ENCODE measurements around the gene HOXD9.

HOXD9 gene

DNA sequence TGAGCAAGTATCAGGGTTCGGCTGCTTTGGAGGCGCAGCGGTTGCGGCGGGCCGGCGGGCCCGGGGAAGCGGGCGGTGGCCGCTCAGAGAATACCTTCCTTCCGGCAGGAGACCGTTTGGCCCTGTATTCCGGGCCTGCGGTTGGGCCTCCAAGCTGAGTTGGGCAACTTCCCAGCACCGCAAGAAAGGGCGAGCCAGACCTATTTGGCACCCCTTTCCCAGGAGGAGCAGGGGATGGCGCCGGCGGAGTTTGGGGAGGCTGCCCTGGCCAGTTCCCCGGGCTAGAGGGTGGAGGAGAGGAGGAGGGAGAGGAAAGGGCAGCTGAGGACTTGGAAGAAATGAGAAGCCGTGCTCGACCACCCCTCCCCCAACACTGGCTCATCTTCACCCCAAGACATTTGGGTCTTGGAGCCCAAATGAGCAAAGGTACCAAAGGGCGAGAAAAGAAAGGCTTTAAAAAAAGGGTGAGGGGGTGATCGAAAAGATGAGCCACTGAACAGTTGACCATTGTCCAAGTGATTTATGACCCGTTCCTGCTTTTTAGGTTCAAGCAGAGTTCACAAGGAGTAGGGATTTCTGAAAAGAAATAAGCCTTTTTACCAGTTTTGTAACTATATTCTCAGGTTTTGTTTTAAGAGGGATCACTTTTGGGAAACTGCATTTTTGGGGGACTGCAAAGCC lies 43.0 kb downstream of the HOXD9 start:
- Histone ChIP-seq H3K9me3 (ENCODE audit: low read length) (no peaks in the 10 kb centered on the region), H3K36me3 (ENCODE audit: insufficient read depth, low read length) (no peaks in the 10 kb centered on the region), H3K27ac (ENCODE audit: low read depth, low read length) (no peak overlapping the region), H3K27me3 (ENCODE audit: control insufficient read depth in 1 of 2, insufficient read depth in 2 of 2, low read length in 2 of 2) (peaks cover 0 to 32% of the 10 kb centered on the region in 2 donors), H3K4me3 (ENCODE audit: low read depth in 1 of 2, low read length in 2 of 2) (peak overlapping the region in 1 of 2 donors; percentile 12), H3K9ac (ENCODE audit: low read length) (no peak overlapping the region), H3K4me1 (ENCODE audit: insufficient read depth, low read length) (peaks cover 18% of the 10 kb centered on the region)

DNA sequence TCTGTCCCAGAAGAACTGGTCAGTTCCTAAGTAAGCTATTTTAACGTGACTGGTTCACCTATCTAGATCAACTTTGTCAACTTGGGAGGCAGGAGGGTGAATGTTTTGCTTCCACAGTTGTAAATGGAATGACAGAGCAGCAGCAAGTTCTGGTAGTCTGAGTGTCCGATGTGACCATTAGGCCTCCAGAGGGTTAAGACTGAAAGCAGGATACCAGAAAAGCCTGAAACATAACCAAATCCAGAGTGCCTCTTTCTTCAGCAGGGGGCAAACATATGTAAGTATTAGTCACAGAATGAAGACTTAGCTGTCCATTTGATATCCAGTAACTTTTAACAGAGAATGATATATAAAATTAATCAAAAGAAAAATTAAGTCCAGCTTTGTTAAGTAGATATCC lies 43.8 kb downstream of the HOXD9 start:
- H3K27ac ChIP-seq (ENCODE audit: low read depth, low read length): no peak overlapping the region
- no peaks in the 10 kb centered on the region for H3K36me3 ChIP-seq (ENCODE audit: insufficient read depth, low read length)
- no peaks in the 10 kb centered on the region for H3K9me3 ChIP-seq (ENCODE audit: low read length)
- H3K27me3 ChIP-seq (ENCODE audit: control insufficient read depth in 1 of 2, insufficient read depth in 2 of 2, low read length in 2 of 2): peaks cover 0 to 33% of the 10 kb centered on the region in 2 donors
- H3K4me1 ChIP-seq (ENCODE audit: insufficient read depth, low read length): peaks cover 11% of the 10 kb centered on the region
- no peak overlapping the region for H3K4me3 ChIP-seq (ENCODE audit: low read depth in 1 of 2, low read length in 2 of 2)
- H3K9ac ChIP-seq (ENCODE audit: low read length): no peak overlapping the region

DNA sequence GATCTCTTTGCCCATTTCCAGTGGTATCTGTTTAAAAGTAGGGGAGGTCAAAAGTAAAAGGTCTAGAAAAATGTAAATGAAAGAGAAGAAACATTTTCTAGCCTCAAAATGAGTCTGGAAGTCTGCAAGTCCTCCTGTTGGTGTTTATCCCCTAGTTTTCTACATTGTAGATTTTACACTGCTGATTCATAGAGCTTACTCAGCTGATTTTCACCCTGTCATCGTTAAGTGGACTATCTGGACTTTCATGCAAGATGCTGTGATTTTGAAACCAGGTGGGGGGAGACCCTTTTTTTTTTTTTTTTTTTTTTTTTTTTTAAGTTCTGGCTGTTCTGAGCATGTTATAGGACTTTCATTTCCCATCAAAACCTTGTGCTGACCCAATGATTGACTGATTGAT lies 44.9 kb downstream of the HOXD9 start:
- peaks cover 0 to 38% of the 10 kb centered on the region in 2 donors for H3K27me3 ChIP-seq (ENCODE audit: control insufficient read depth in 1 of 2, insufficient read depth in 2 of 2, low read length in 2 of 2)

DNA sequence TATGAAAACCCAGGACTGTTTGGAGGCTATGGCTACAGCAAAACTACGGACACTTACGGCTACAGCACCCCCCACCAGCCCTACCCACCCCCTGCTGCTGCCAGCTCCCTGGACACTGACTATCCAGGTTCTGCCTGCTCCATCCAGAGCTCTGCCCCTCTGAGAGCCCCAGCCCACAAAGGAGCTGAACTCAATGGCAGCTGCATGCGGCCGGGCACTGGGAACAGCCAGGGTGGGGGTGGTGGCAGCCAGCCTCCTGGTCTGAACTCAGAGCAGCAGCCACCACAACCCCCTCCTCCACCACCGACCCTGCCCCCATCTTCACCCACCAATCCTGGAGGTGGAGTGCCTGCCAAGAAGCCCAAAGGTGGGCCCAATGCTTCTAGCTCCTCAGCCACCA lies 46.7 kb downstream of the HOXD9 start:
- no peak overlapping the region for H3K27ac ChIP-seq (ENCODE audit: low read depth, low read length)

More for the DNA sequence above, 44.9 kb downstream of the HOXD9 start:
- Histone ChIP-seq H3K9ac (ENCODE audit: low read length) (no peak overlapping the region), H3K9me3 (ENCODE audit: low read length) (no peaks in the 10 kb centered on the region), H3K27ac (ENCODE audit: low read depth, low read length) (no peak overlapping the region), H3K4me1 (ENCODE audit: insufficient read depth, low read length) (peaks cover 6% of the 10 kb centered on the region), H3K36me3 (ENCODE audit: insufficient read depth, low read length) (no peaks in the 10 kb centered on the region), H3K4me3 (ENCODE audit: low read depth in 1 of 2, low read length in 2 of 2) (no peak overlapping the region)

DNA sequence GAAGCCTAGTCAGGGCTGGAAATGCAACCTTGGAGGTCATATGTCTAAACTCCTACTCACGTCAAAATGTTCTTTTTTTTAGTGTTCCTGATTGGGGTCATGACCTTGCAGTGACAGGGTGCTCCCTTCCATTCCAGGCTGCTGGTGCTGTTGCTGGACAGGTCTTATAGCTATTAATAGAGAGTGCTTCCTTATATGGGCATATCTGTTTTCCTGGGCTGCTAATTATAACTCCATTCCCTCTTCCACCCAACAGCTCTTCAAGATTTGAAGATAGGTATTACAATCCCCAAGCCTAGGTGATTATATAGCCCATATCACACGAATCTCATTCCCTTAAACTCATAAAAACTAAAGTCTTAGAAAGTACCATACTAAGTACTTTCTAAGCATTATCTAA lies 47.2 kb downstream of the HOXD9 start:
- Histone ChIP-seq H3K9ac (ENCODE audit: low read length) (no peak overlapping the region), H3K27me3 (ENCODE audit: control insufficient read depth in 1 of 2, insufficient read depth in 2 of 2, low read length in 2 of 2) (peaks cover 0 to 32% of the 10 kb centered on the region in 2 donors), H3K27ac (ENCODE audit: low read depth, low read length) (no peak overlapping the region)

More for the DNA sequence above, 46.7 kb downstream of the HOXD9 start:
- no peaks in the 10 kb centered on the region for H3K36me3 ChIP-seq (ENCODE audit: insufficient read depth, low read length)
- H3K27me3 ChIP-seq (ENCODE audit: control insufficient read depth in 1 of 2, insufficient read depth in 2 of 2, low read length in 2 of 2): peaks cover 0 to 32% of the 10 kb centered on the region in 2 donors
- no peaks in the 10 kb centered on the region for H3K9me3 ChIP-seq (ENCODE audit: low read length)
- H3K9ac ChIP-seq (ENCODE audit: low read length): no peak overlapping the region
- no peak overlapping the region for H3K4me3 ChIP-seq (ENCODE audit: low read depth in 1 of 2, low read length in 2 of 2)
- peaks cover 6% of the 10 kb centered on the region for H3K4me1 ChIP-seq (ENCODE audit: insufficient read depth, low read length)

DNA sequence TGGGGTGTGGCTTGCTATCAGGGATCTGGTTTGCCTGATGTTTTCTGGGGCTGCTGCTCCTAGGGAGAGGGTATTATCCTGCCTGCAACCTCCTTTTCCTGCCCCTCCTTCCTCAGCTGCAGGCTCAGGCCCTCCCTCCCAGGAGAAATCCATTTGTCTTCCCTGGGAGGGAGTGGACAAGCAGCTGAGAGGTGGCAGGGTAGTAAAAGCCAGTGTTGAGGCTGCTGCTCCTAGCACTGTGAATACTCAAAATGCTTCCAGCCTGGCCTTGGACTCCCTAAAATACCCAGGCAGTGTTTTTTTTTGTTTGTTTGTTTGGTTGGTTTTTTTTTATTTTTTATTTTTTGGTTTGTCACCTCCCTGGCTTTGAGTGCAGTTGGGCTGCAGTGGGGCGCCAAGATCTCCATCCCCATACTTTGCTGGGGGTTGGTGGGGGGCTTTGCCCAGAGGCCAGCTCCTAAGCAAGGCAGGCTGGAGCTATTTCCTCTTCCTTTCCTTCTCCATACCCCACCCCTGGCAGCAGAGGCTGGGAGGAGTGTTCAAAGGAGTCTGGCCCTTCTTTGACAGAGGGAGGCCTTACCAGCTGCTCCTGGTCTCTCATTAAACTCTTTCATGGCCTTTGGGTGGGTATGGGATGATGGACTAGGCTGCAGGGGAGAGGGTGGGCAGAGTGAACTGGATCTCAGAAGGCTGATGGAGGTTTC lies 48.2 kb downstream of the HOXD9 start:
- Histone ChIP-seq H3K27ac (ENCODE audit: low read depth, low read length) (no peak overlapping the region), H3K9me3 (ENCODE audit: low read length) (no peaks in the 10 kb centered on the region), H3K4me1 (ENCODE audit: insufficient read depth, low read length) (peaks cover 7% of the 10 kb centered on the region), H3K9ac (ENCODE audit: low read length) (no peak overlapping the region), H3K27me3 (ENCODE audit: control insufficient read depth in 1 of 2, insufficient read depth in 2 of 2, low read length in 2 of 2) (peaks cover 0 to 38% of the 10 kb centered on the region in 2 donors), H3K4me3 (ENCODE audit: low read depth in 1 of 2, low read length in 2 of 2) (no peak overlapping the region), H3K36me3 (ENCODE audit: insufficient read depth, low read length) (no peaks in the 10 kb centered on the region)

More for the DNA sequence above, 47.2 kb downstream of the HOXD9 start:
- peaks cover 3% of the 10 kb centered on the region for H3K4me1 ChIP-seq (ENCODE audit: insufficient read depth, low read length)
- no peak overlapping the region for H3K4me3 ChIP-seq (ENCODE audit: low read depth in 1 of 2, low read length in 2 of 2)
- no peaks in the 10 kb centered on the region for H3K36me3 ChIP-seq (ENCODE audit: insufficient read depth, low read length)
- H3K9me3 ChIP-seq (ENCODE audit: low read length): no peaks in the 10 kb centered on the region

DNA sequence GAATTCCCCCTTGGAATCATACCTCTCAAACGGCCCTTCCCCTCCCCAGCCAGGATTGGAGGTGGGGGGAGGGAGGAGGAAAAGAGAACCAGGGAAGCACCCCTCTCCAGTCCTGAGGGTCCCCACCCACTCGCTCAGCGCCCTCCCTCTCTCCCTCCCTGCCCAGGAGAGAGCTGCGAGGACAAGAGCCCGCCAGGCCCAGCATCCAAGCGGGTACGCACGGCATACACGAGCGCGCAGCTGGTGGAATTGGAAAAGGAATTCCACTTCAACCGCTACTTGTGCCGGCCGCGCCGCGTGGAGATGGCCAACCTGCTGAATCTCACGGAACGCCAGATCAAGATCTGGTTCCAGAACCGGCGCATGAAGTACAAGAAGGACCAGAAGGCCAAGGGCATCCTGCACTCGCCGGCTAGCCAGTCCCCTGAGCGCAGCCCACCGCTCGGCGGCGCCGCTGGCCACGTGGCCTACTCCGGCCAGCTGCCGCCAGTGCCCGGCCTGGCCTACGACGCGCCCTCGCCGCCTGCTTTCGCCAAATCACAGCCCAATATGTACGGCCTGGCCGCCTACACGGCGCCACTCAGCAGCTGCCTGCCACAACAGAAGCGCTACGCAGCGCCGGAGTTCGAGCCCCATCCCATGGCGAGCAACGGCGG lies 49.0 kb downstream of the HOXD9 start:
- Histone ChIP-seq H3K4me1 (ENCODE audit: insufficient read depth, low read length) (peaks cover 7% of the 10 kb centered on the region), H3K9me3 (ENCODE audit: low read length) (no peaks in the 10 kb centered on the region), H3K27me3 (ENCODE audit: control insufficient read depth in 1 of 2, insufficient read depth in 2 of 2, low read length in 2 of 2) (peaks cover 0 to 41% of the 10 kb centered on the region in 2 donors), H3K27ac (ENCODE audit: low read depth, low read length) (no peak overlapping the region), H3K9ac (ENCODE audit: low read length) (no peak overlapping the region), H3K36me3 (ENCODE audit: insufficient read depth, low read length) (no peaks in the 10 kb centered on the region), H3K4me3 (ENCODE audit: low read depth in 1 of 2, low read length in 2 of 2) (no peak overlapping the region)

DNA sequence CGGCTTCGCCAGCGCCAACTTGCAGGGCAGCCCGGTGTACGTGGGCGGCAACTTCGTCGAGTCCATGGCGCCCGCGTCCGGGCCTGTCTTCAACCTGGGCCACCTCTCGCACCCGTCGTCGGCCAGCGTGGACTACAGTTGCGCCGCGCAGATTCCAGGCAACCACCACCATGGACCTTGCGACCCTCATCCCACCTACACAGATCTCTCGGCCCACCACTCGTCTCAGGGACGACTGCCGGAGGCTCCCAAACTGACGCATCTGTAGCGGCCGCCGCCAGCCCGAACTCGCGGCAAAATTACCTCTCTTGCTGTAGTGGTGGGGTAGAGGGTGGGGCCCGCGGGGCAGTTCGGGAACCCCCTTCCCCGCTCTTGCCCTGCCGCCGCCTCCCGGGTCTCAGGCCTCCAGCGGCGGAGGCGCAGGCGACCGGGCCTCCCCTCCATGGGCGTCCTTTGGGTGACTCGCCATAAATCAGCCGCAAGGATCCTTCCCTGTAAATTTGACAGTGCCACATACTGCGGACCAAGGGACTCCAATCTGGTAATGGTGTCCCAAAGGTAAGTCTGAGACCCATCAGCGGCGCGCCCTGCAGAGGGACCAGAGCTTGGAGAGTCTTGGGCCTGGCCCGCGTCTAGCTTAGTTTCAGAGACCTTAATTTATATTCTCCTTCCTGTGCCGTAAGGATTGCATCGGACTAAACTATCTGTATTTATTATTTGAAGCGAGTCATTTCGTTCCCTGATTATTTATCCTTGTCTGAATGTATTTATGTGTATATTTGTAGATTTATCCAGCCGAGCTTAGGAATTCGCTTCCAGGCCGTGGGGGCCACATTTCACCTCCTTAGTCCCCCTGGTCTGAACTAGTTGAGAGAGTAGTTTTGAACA lies 49.7 kb downstream of the HOXD9 start:
- H3K4me3 ChIP-seq (ENCODE audit: low read depth in 1 of 2, low read length in 2 of 2): no peak overlapping the region
- H3K36me3 ChIP-seq (ENCODE audit: insufficient read depth, low read length): no peaks in the 10 kb centered on the region
- no peak overlapping the region for H3K27ac ChIP-seq (ENCODE audit: low read depth, low read length)
- peaks cover 2 to 47% of the 10 kb centered on the region in 2 donors for H3K27me3 ChIP-seq (ENCODE audit: control insufficient read depth in 1 of 2, insufficient read depth in 2 of 2, low read length in 2 of 2)
- no peak overlapping the region for H3K9ac ChIP-seq (ENCODE audit: low read length)
- H3K9me3 ChIP-seq (ENCODE audit: low read length): no peaks in the 10 kb centered on the region
- peaks cover 7% of the 10 kb centered on the region for H3K4me1 ChIP-seq (ENCODE audit: insufficient read depth, low read length)

DNA sequence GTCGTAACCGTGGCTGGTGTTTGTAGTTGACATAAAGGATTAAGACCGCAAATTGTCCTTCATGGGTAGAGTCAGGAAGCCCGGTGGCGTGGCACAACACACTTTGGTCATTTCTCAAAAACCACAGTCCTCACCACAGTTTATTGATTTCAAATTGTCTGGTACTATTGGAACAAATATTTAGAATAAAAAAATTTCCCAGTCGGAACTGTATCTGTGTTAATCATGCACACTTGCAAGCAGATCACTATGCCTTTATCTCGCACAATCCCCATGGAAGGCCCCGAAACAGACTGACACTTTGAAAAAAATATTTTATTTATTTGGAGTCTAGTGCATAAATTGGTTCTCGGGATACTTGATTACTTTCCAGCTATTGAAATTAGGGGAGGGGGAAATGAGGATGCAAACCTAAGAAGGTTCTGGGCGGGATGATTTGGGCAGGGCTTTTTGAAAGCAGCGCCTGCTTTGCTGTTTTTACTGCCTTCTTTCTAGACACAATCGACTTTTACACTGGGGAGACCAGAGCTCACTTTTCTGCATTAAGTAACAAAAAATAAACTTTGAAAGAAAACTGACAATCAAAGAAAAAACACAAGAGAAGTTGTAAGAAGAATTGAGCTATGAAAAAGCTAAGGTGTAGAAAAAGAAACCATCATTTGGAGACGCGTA lies 50.5 kb downstream of the HOXD9 start:
- Histone ChIP-seq H3K27me3 (ENCODE audit: control insufficient read depth in 1 of 2, insufficient read depth in 2 of 2, low read length in 2 of 2) (peaks cover 6 to 52% of the 10 kb centered on the region in 2 donors), H3K4me3 (ENCODE audit: low read depth in 1 of 2, low read length in 2 of 2) (no peak overlapping the region), H3K27ac (ENCODE audit: low read depth, low read length) (no peak overlapping the region), H3K9ac (ENCODE audit: low read length) (no peak overlapping the region), H3K9me3 (ENCODE audit: low read length) (no peaks in the 10 kb centered on the region), H3K4me1 (ENCODE audit: insufficient read depth, low read length) (peaks cover 7% of the 10 kb centered on the region), H3K36me3 (ENCODE audit: insufficient read depth, low read length) (no peaks in the 10 kb centered on the region)

DNA sequence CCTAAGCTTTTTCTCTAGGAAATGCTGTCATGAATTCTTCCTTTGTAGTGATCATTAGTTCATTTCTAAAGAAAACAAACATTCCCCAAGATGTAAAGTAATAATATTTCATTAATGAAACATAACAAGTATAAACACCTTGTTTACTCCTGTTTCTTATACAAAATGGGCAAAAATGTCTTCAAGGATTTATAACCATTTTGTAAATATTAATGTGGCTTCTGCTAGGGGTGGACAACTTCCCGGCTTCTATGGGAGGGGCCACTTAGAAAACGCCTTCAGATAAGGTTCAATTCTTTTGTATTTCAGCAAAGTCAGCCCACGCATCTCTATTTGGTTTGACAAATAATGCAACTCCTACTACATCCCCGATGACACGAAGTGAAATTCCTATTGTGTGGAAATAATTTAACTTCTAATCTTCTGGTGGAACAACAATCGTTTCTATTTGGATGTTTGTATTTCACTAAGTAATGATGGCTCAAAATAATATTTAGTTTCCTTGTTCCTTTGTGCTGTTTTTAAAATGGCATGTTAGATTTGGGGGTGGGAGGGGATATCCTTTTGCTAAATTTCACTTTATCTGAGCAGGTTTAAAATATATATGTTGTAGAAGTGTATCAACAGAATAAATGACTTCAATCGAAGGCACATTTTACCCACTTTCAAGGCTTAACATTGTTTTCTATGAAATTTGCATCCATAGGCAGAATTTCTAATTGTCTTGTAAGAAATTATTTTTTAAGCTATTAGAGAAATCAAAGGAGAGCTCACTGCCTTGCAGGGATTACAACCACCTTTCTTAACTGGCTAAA lies 51.3 kb downstream of the HOXD9 start:
- no peaks in the 10 kb centered on the region for H3K9me3 ChIP-seq (ENCODE audit: low read length)
- H3K36me3 ChIP-seq (ENCODE audit: insufficient read depth, low read length): no peaks in the 10 kb centered on the region
- peaks cover 6 to 59% of the 10 kb centered on the region in 2 donors for H3K27me3 ChIP-seq (ENCODE audit: control insufficient read depth in 1 of 2, insufficient read depth in 2 of 2, low read length in 2 of 2)
- no peak overlapping the region for H3K9ac ChIP-seq (ENCODE audit: low read length)
- no peak overlapping the region for H3K4me3 ChIP-seq (ENCODE audit: low read depth in 1 of 2, low read length in 2 of 2)
- H3K4me1 ChIP-seq (ENCODE audit: insufficient read depth, low read length): peaks cover 7% of the 10 kb centered on the region
- H3K27ac ChIP-seq (ENCODE audit: low read depth, low read length): no peak overlapping the region

All from muscle layer of colon (tissue), 2 donors.